K562 (cell line): Measurements from ENCODE around the gene FBXW7. TPM values are rescaled to one million over a fixed set of nuclear protein-coding genes. Genes with fewer than 3 reads are reported as not detected.

Experiments
- ATAC-seq: fragments of 200-7000 bp; cut with Tn5 transposase; 3 replicates; pipeline ENCODE4 v1.9.1; 2020; ENCODE audit warnings: moderate library complexity
- BruUV-seq: library from RNA; stranded (reverse); fragments of 400-500 nt; replicated peaks from 2 replicates; lab custom pipeline; 2021; lab: Mats Ljungman, UMichigan
- CTCF ChIA-PET: fragments of 300-600 bp; formaldehyde crosslinking; extraction: SDS; loops from one replicate; lab custom pipeline; 2021; ENCODE audit warnings: low intra/inter-chr PET ratio; lab: Yijun Ruan, JAX
- POLR2A ChIA-PET: fragments of 300-600, 350-650 bp; sonication (Branson Sonifier 250); formaldehyde crosslinking; extraction: SDS; loops from one replicate; lab custom pipeline; 2021; ENCODE audit warnings: antibody characterized with exemption, inconsistent platforms; lab: Yijun Ruan, JAX
- DNase-seq, 4 experiments: peaks; one replicate each; pipeline versions ENCODE4 v3.0.0 to v3.0.0-alpha.2; 2011 to 2018; ENCODE audit warnings: low spot score in 3 of 4, mixed read lengths in 3 of 4; ENCODE audit errors: extremely low read depth in 1 of 4
- FAIRE-seq: peaks from 2 replicates; lab custom pipeline; 2011; peaks lifted over from hg19 to GRCh38; lab: Jason Lieb, UNC
- H2AFZ ChIP-seq: 2 replicates; pipeline ENCODE4 v1.6.0; 2011; ENCODE audit warnings: low read depth, low read length, control low read depth, inconsistent platforms
- H3K27ac ChIP-seq: fragments of 200-600 bp; 3 replicates; pipeline ENCODE4 v1.8.0; 2011; ENCODE audit warnings: low read depth, mild to moderate bottlenecking, control low read depth, inconsistent platforms, low read length, moderate library complexity, mixed read lengths; ENCODE audit errors: extremely low read depth
- H3K27me3 ChIP-seq, 2 experiments: fragments of 300-600 bp in 1 of 2; 2 replicates in 1 of 2; 3 replicates in 1 of 2; pipeline versions ENCODE4 v1.6.0 to v1.8.0; 2011; ENCODE audit warnings: inconsistent platforms in 2 of 2, low read length in 2 of 2, mild to moderate bottlenecking in 1 of 2, mixed read lengths in 1 of 2, moderate library complexity in 1 of 2; ENCODE audit not compliant: control insufficient read depth in 2 of 2, insufficient read depth in 2 of 2
- H3K36me3 ChIP-seq: fragments of 300-600 bp; 3 replicates; pipeline ENCODE4 v1.8.0; 2011; ENCODE audit warnings: mild to moderate bottlenecking, low read length, inconsistent platforms; ENCODE audit not compliant: control insufficient read depth, insufficient read depth
- H3K4me1 ChIP-seq, 2 experiments: fragments of 200-600 bp in 1 of 2; replicated peaks in 1 of 2; 2 replicates in 1 of 2; 3 replicates in 1 of 2; pipeline versions ENCODE4 v1.5.1 to v1.8.0; 2011; ENCODE audit warnings: inconsistent platforms in 2 of 2, low read length in 2 of 2, mild to moderate bottlenecking in 1 of 2, mixed read lengths in 1 of 2, moderate library complexity in 1 of 2; ENCODE audit not compliant: control insufficient read depth in 2 of 2, insufficient read depth in 2 of 2
- H3K4me2 ChIP-seq: 2 replicates; pipeline ENCODE4 v1.6.1; 2011; ENCODE audit warnings: low read length, control low read depth, inconsistent platforms, mixed read lengths; ENCODE audit not compliant: insufficient read depth
- H3K4me3 ChIP-seq: fragments of 200-600 bp; sonication (generic), shearing (Covaris generic); 2 replicates; pipeline ENCODE4 v1.5.1; 2016; ENCODE audit warnings: control low read depth, inconsistent platforms
- H3K79me2 ChIP-seq: fragments of 200-600 bp; 3 replicates; pipeline ENCODE4 v1.8.0; 2011; ENCODE audit warnings: low read length, inconsistent platforms; ENCODE audit not compliant: control insufficient read depth, insufficient read depth
- H3K9ac ChIP-seq, 2 experiments: 2 replicates each; pipeline versions ENCODE4 v1.6.0 to v1.6.1; 2011; ENCODE audit warnings: low read depth in 2 of 2, low read length in 2 of 2, control low read depth in 1 of 2, inconsistent platforms in 1 of 2, mild to moderate bottlenecking in 1 of 2, mixed read lengths in 1 of 2; ENCODE audit not compliant: insufficient read depth in 1 of 2
- H3K9me1 ChIP-seq: one replicate; pipeline ENCODE4 v1.6.0; 2011; ENCODE audit warnings: inconsistent platforms, mild to moderate bottlenecking, low read length, moderate library complexity; ENCODE audit not compliant: control insufficient read depth, insufficient read depth
- H3K9me3 ChIP-seq: replicated peaks from 2 replicates; pipeline ENCODE4 v1.5.1; 2011; ENCODE audit warnings: low read depth, low read length, inconsistent platforms; ENCODE audit not compliant: control insufficient read depth, insufficient read depth
- H4K20me1 ChIP-seq: replicated peaks from 2 replicates; pipeline ENCODE4 v1.6.1; 2011; ENCODE audit warnings: low read length, inconsistent platforms, mixed read lengths; ENCODE audit not compliant: control insufficient read depth, insufficient read depth
- BCOR ChIP-seq: fragments of 450-650 bp; IDR thresholded peaks from 2 replicates; pipeline ENCODE4 v1.6.1; 2016
- BMI1 ChIP-seq: fragments of 150-350 bp; IDR thresholded peaks from 2 replicates; pipeline ENCODE4 v1.6.1; 2014; ENCODE audit warnings: low read length
- FOXP1 ChIP-seq: sonication (generic); formaldehyde crosslinking; IDR thresholded peaks from 2 replicates; pipeline ENCODE4 v1.8.0; 2022; ENCODE audit warnings: mild to moderate bottlenecking, missing genetic modification reagents
- IRF2 ChIP-seq: sonication (generic); formaldehyde crosslinking; IDR thresholded peaks from 2 replicates; pipeline ENCODE4 v1.8.1; 2022; ENCODE audit warnings: mild to moderate bottlenecking, missing genetic modification reagents
- NEUROD1 ChIP-seq: fragments of 150-350 bp; IDR thresholded peaks from 2 replicates; pipeline ENCODE4 v1.6.1; 2014; ENCODE audit warnings: borderline replicate concordance, low read length, low read depth; ENCODE audit not compliant: partially characterized antibody
- POLR2G ChIP-seq: fragments of 200-400 bp; formaldehyde crosslinking; IDR thresholded peaks from 2 replicates; pipeline ENCODE4 v1.6.1; 2017; ENCODE audit warnings: low read depth, mild to moderate bottlenecking, antibody characterized with exemption, low read length, moderate library complexity
- POU5F1 ChIP-seq: fragments of 150-350 bp; IDR thresholded peaks from 2 replicates; pipeline ENCODE4 v1.6.1; 2014; ENCODE audit warnings: borderline replicate concordance, low read length, low read depth, mild to moderate bottlenecking; ENCODE audit not compliant: partially characterized antibody
- SMAD1 ChIP-seq: fragments of 150-350 bp; IDR thresholded peaks from 2 replicates; pipeline ENCODE4 v1.6.1; 2014; ENCODE audit warnings: low read length, low read depth; ENCODE audit not compliant: partially characterized antibody
- TCF7 ChIP-seq: sonication (generic); IDR thresholded peaks from 2 replicates; pipeline ENCODE4 v1.6.1; 2016; ENCODE audit warnings: antibody characterized with exemption, borderline replicate concordance
- ZNF197 ChIP-seq: fragments of 200-800 bp; sonication (Bioruptor generic); IDR thresholded peaks from 2 replicates; pipeline ENCODE4 v1.6.1; 2016; ENCODE audit warnings: low read depth, missing genetic modification characterization, missing compliant biosample characterization
- ZNF584 ChIP-seq: fragments of 200-800 bp; sonication (Bioruptor generic); IDR thresholded peaks from 2 replicates; pipeline ENCODE4 v1.6.1; 2016; ENCODE audit warnings: low read depth, mild to moderate bottlenecking, missing genetic modification characterization, missing compliant biosample characterization
- WGBS: fragments of 100-300 bp; shearing (Covaris generic); methylation state at CpG from one replicate; pipeline ENCODE4 v1.1.6; 2016; ENCODE audit warnings: low coverage, mixed read lengths; ENCODE audit not compliant: insufficient coverage; ENCODE audit errors: missing lambda C conversion rate; 5-methylcytosine and 5-hydroxymethylcytosine counted together
- in situ Hi-C: fragments of 300-500 bp; cut with MboI; formaldehyde crosslinking; loops from 4 replicates; pipeline ENCODE4 v1.15.0; 2018; ENCODE audit warnings: inconsistent platforms, mixed read lengths
- intact Hi-C: fragments of 100-400 bp; cut with micrococcal nuclease; formaldehyde crosslinking; loops from 2 replicates; pipeline ENCODE4 v1.14.2; 2022
- polyA plus RNA-seq, 8 experiments: library from polyadenylated mRNA; depleted of rRNA in 4 of 8; stranded (reverse) in 5 of 8; unstranded in 3 of 8; fragments of >200 nt; fragmentation: Nextera tagmentation in 2 of 8; fragmentation: Illumina TruSeq in 1 of 8; extraction: Ambion mirVana in 2 of 8; extraction: Trizol in 1 of 8; gene quantifications; 2 replicates each; pipeline versions ENCODE4 v1.2.1 to v1.2.3, GENCODE V29; 2011 to 2014; ENCODE audit warnings: inconsistent platforms in 1 of 8, missing spikeins in 1 of 8
- total RNA-seq, 7 experiments: library from RNA; depleted of rRNA in 6 of 7; stranded (reverse); fragments of >200 nt in 6 of 7; fragmentation: Illumina TruSeq in 2 of 7; extraction: Trizol in 2 of 7; gene quantifications; 2 replicates each; pipeline versions ENCODE4 v1.2.1 to v1.2.3, GENCODE V29; 2011 to 2021; ENCODE audit warnings: low replicate concordance in 1 of 7
- TF ChIP-seq, protein P1 (sequence below): fragments of 200-800 bp; sonication (Bioruptor generic); IDR thresholded peaks from 2 replicates; pipeline ENCODE4 v1.6.1; 2016; ENCODE audit warnings: missing genetic modification characterization, missing compliant biosample characterization

The FBXW7 gene
- total and polyA plus RNA-seq, 9 of the 15 experiments (the other 6 are each of a cell fraction or from before 2014, with no cell fraction given) = 6.8 to 44.2 (median 16.4) TPM

DNA sequence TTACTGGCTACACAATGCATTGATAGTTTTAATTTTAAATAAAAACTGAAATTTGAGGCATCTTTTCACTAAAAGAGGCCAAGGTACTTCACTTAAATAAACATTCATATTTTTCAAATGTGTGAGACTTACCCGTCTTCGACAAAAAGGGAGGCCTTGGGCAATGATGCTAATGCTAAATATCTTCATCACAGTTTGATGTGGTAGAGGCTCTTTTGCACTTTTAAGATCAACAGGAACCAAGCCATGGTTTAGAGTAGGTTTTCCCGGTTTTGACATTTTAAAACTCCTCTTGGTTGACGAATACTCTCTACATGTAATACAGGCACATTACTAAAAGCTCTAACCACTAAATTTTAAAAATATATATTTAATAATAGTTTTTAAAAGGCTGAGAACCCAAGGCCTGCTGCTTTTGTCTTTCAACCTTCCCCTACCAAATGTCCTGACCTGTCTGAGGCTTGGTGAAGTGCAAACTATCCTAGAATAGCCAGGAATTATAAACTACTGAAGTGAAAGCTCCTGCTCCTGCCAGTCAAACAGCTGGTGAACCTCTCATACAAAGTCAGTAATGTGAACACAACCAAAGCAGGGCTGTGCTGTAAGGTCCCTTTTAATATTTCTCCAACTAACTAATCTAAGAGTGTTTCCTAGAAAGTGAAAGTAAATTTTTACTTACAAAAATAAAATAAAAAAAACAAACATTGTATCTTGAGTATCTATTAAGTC is 153.7 kb downstream of the FBXW7 start:
- Histone ChIP-seq H3K4me2 (no peak overlapping the region), H3K9me1 (no peaks in the 10 kb centered on the region), H3K4me3 (no peak overlapping the region), H3K79me2 (no peaks in the 10 kb centered on the region), H4K20me1 (no peaks in the 10 kb centered on the region), H3K27me3 (no peaks in the 10 kb centered on the region), H3K36me3 (no peaks in the 10 kb centered on the region), H3K9ac (no peak overlapping the region), H2AFZ (no peak overlapping the region), H3K27ac (no peak overlapping the region), H3K4me1 (no peaks in the 10 kb centered on the region), H3K9me3 (no peaks in the 10 kb centered on the region)
- BruUV-seq = no TSS peak
- ChIA-PET POLR2A (interaction anchor here (0.8 kb wide), 1 partner anchor 8 kb away, joined by 3 read pairs; no protein-coding TSS in a partner anchor), CTCF (no interaction called here)
- DNase-seq = no peak
- intact Hi-C loops (no loop called here), in situ Hi-C loops (no loop called here)
- no peak for FAIRE-seq
- WGBS = 78% methylated on average over 4 of the region's 4 CpGs
- no peak for ATAC-seq
- TF ChIP-seq NEUROD1 (no peak), FOXP1 (CRISPR knock-in tag) (no peak), ZNF197 (CRISPR knock-in tag) (no peak), TCF7 (no peak), POLR2G (no peak), IRF2 (CRISPR knock-in tag) (no peak), POU5F1 (no peak), ZNF584 (CRISPR knock-in tag) (no peak), BCOR (no peak), BMI1 (no peak), SMAD1 (no peak)
- TF ChIP-seq, protein P1, sequence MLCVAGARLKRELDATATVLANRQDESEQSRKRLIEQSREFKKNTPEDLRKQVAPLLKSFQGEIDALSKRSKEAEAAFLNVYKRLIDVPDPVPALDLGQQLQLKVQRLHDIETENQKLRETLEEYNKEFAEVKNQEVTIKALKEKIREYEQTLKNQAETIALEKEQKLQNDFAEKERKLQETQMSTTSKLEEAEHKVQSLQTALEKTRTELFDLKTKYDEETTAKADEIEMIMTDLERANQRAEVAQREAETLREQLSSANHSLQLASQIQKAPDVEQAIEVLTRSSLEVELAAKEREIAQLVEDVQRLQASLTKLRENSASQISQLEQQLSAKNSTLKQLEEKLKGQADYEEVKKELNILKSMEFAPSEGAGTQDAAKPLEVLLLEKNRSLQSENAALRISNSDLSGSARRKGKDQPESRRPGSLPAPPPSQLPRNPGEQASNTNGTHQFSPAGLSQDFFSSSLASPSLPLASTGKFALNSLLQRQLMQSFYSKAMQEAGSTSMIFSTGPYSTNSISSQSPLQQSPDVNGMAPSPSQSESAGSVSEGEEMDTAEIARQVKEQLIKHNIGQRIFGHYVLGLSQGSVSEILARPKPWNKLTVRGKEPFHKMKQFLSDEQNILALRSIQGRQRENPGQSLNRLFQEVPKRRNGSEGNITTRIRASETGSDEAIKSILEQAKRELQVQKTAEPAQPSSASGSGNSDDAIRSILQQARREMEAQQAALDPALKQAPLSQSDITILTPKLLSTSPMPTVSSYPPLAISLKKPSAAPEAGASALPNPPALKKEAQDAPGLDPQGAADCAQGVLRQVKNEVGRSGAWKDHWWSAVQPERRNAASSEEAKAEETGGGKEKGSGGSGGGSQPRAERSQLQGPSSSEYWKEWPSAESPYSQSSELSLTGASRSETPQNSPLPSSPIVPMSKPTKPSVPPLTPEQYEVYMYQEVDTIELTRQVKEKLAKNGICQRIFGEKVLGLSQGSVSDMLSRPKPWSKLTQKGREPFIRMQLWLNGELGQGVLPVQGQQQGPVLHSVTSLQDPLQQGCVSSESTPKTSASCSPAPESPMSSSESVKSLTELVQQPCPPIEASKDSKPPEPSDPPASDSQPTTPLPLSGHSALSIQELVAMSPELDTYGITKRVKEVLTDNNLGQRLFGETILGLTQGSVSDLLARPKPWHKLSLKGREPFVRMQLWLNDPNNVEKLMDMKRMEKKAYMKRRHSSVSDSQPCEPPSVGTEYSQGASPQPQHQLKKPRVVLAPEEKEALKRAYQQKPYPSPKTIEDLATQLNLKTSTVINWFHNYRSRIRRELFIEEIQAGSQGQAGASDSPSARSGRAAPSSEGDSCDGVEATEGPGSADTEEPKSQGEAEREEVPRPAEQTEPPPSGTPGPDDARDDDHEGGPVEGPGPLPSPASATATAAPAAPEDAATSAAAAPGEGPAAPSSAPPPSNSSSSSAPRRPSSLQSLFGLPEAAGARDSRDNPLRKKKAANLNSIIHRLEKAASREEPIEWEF (CRISPR knock-in tag) = no peak
